WTC11 (cell line): Measurements from ENCODE around the gene CORO7.

Experiments used
- ATF2 ChIP-seq: sonication (generic); formaldehyde crosslinking; IDR thresholded peaks from 2 replicates; pipeline ENCODE4 v1.8.1; 2022; ENCODE audit warnings: low read depth, missing genetic modification reagents, borderline replicate concordance
- ATF3 ChIP-seq: sonication (generic); formaldehyde crosslinking; conservative IDR thresholded peaks from 2 replicates; pipeline ENCODE4 v1.8.1; 2022; ENCODE audit warnings: mild to moderate bottlenecking, missing genetic modification reagents
- CBFB ChIP-seq: sonication (generic); formaldehyde crosslinking; IDR thresholded peaks from 2 replicates; pipeline ENCODE4 v1.8.1; 2022; ENCODE audit warnings: mild to moderate bottlenecking, low read depth, missing genetic modification reagents
- HMGA2 ChIP-seq: fragments of 250-450 bp; sonication (Bioruptor Pico); IDR thresholded peaks from 2 replicates; pipeline ENCODE4 v1.4.0; 2021; ENCODE audit warnings: mild to moderate bottlenecking, moderate library complexity
- KAT7 ChIP-seq: sonication (generic); formaldehyde crosslinking; IDR thresholded peaks from 2 replicates; pipeline ENCODE4 v1.8.1; 2023; ENCODE audit warnings: missing genetic modification reagents, mild to moderate bottlenecking, borderline replicate concordance
- NFYB ChIP-seq: sonication (generic); formaldehyde crosslinking; conservative IDR thresholded peaks from 2 replicates; pipeline ENCODE4 v1.8.0; 2022; ENCODE audit warnings: low read depth, missing genetic modification reagents
- TEAD4 ChIP-seq: sonication (generic); formaldehyde crosslinking; IDR thresholded peaks from 2 replicates; pipeline ENCODE4 v1.8.0; 2022; ENCODE audit warnings: mild to moderate bottlenecking, missing genetic modification reagents
- ZNF281 ChIP-seq: sonication (generic); formaldehyde crosslinking; IDR thresholded peaks from 2 replicates; pipeline ENCODE4 v1.8.0; 2023; ENCODE audit warnings: mild to moderate bottlenecking, missing genetic modification reagents
- TF ChIP-seq, protein P1 (sequence below): fragments of 250-450 bp; sonication (Bioruptor Pico); IDR thresholded peaks from 2 replicates; pipeline ENCODE4 v1.9.0; 2021; ENCODE audit warnings: mild to moderate bottlenecking
- TF ChIP-seq, protein P2 (sequence below): sonication (generic); formaldehyde crosslinking; IDR thresholded peaks from 2 replicates; pipeline ENCODE4 v1.8.1; 2023; ENCODE audit warnings: mild to moderate bottlenecking, missing genetic modification reagents, moderate library complexity
- TF ChIP-seq, protein P3 (sequence below): fragments of 200-600 bp; IDR thresholded peaks from 2 replicates; pipeline ENCODE4 v1.8.0; 2022; ENCODE audit warnings: antibody characterized with exemption
- TF ChIP-seq, protein P4 (sequence below): sonication (generic); formaldehyde crosslinking; IDR thresholded peaks from 2 replicates; pipeline ENCODE4 v1.8.1; 2023; ENCODE audit warnings: mild to moderate bottlenecking, missing genetic modification reagents
- TF ChIP-seq, protein P5 (sequence below): sonication (generic); formaldehyde crosslinking; IDR thresholded peaks from 2 replicates; pipeline ENCODE4 v1.8.0; 2022; ENCODE audit warnings: mild to moderate bottlenecking, missing genetic modification reagents

DNA sequence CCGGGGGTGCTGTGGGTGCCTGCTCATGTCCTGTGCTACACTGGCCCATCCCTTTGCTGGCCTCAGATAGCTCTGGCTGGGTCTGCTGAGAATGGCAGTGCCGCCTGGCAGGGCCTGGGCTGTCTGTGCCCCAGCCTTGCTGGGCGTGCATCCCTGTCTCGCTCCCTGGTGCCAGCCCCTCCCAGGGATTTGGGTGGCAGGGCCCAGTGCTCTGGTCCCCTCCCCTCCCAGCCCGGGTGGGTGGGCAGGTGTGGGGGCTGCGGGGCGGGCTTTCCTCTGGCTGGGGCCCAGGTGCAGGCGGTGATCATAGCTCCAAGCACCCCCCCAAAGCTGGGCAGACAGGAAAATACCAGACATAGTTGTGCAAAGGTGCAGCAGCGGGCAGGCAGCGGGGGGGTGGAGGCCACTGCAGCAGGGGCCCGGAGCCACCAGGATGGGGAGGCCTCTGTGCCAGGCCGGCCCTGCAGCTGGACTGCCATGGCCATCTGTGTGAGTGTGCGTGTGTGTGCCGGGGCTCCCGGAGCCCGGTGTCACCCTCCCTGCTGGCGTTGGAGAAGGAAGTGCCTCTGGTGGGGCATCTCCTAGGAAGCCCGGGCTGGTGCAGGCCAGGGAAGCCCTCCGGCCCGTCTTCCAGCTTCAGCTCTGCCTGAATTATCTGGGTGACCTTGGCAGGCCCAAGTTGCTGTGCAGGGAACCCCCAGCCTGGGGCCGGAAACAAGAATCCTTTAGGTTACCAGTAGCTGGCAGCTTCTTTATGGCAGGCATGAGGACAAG lies 93.1 kb downstream of the CORO7 start:
- TF ChIP-seq, protein P1, sequence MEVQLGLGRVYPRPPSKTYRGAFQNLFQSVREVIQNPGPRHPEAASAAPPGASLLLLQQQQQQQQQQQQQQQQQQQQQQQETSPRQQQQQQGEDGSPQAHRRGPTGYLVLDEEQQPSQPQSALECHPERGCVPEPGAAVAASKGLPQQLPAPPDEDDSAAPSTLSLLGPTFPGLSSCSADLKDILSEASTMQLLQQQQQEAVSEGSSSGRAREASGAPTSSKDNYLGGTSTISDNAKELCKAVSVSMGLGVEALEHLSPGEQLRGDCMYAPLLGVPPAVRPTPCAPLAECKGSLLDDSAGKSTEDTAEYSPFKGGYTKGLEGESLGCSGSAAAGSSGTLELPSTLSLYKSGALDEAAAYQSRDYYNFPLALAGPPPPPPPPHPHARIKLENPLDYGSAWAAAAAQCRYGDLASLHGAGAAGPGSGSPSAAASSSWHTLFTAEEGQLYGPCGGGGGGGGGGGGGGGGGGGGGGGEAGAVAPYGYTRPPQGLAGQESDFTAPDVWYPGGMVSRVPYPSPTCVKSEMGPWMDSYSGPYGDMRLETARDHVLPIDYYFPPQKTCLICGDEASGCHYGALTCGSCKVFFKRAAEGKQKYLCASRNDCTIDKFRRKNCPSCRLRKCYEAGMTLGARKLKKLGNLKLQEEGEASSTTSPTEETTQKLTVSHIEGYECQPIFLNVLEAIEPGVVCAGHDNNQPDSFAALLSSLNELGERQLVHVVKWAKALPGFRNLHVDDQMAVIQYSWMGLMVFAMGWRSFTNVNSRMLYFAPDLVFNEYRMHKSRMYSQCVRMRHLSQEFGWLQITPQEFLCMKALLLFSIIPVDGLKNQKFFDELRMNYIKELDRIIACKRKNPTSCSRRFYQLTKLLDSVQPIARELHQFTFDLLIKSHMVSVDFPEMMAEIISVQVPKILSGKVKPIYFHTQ (CRISPR knock-in tag), result no peak
- TF ChIP-seq, protein P2, sequence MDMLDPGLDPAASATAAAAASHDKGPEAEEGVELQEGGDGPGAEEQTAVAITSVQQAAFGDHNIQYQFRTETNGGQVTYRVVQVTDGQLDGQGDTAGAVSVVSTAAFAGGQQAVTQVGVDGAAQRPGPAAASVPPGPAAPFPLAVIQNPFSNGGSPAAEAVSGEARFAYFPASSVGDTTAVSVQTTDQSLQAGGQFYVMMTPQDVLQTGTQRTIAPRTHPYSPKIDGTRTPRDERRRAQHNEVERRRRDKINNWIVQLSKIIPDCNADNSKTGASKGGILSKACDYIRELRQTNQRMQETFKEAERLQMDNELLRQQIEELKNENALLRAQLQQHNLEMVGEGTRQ (CRISPR knock-in tag), result no peak
- TF ChIP-seq HMGA2 (CRISPR knock-in tag) (no peak), ATF3 (no peak), ATF2 (CRISPR knock-in tag) (no peak), TEAD4 (CRISPR knock-in tag) (no peak), NFYB (CRISPR knock-in tag) (no peak), KAT7 (no peak), CBFB (no peak), ZNF281 (CRISPR knock-in tag) (no peak)
- TF ChIP-seq, protein P3, sequence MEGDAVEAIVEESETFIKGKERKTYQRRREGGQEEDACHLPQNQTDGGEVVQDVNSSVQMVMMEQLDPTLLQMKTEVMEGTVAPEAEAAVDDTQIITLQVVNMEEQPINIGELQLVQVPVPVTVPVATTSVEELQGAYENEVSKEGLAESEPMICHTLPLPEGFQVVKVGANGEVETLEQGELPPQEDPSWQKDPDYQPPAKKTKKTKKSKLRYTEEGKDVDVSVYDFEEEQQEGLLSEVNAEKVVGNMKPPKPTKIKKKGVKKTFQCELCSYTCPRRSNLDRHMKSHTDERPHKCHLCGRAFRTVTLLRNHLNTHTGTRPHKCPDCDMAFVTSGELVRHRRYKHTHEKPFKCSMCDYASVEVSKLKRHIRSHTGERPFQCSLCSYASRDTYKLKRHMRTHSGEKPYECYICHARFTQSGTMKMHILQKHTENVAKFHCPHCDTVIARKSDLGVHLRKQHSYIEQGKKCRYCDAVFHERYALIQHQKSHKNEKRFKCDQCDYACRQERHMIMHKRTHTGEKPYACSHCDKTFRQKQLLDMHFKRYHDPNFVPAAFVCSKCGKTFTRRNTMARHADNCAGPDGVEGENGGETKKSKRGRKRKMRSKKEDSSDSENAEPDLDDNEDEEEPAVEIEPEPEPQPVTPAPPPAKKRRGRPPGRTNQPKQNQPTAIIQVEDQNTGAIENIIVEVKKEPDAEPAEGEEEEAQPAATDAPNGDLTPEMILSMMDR, result no peak
- TF ChIP-seq, protein P4, sequence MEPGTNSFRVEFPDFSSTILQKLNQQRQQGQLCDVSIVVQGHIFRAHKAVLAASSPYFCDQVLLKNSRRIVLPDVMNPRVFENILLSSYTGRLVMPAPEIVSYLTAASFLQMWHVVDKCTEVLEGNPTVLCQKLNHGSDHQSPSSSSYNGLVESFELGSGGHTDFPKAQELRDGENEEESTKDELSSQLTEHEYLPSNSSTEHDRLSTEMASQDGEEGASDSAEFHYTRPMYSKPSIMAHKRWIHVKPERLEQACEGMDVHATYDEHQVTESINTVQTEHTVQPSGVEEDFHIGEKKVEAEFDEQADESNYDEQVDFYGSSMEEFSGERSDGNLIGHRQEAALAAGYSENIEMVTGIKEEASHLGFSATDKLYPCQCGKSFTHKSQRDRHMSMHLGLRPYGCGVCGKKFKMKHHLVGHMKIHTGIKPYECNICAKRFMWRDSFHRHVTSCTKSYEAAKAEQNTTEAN (CRISPR knock-in tag), result no peak
- TF ChIP-seq, protein P5, sequence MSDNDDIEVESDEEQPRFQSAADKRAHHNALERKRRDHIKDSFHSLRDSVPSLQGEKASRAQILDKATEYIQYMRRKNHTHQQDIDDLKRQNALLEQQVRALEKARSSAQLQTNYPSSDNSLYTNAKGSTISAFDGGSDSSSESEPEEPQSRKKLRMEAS (CRISPR knock-in tag), result no peak
